Astrocyte (in vitro differentiated cells and primary cell): Measurements from ENCODE around the gene NKAIN2.

Experiments used
- CTCF ChIP-seq: IDR thresholded peaks from 2 replicates; pipeline ENCODE4 v1.5.1; 2011; ENCODE audit warnings: low read depth, mild to moderate bottlenecking, inconsistent platforms, low read length, moderate library complexity; ENCODE audit not compliant: insufficient read depth
- EZH2 ChIP-seq: IDR thresholded peaks from 2 replicates; pipeline ENCODE4 v1.6.1; 2012; ENCODE audit warnings: mild to moderate bottlenecking, low read length, inconsistent platforms; ENCODE audit not compliant: insufficient read depth

GRCh38 chr6:124830506-124830905 lies 1026.8 kb downstream of the NKAIN2 start:
- TF ChIP-seq CTCF: no peak
- no peak for TF ChIP-seq EZH2
